Hepatocyte (in vitro differentiated cells): ENCODE results near the gene DTL.
A peak's percentile ranks its signal among the peaks of the same experiment; 100 is the strongest.

ENCODE experiments used
- CTCF ChIP-seq: fragments of 200-600 bp; sonication (generic); IDR thresholded peaks from 2 replicates; pipeline ENCODE4 v1.5.1; 2016; ENCODE audit warnings: antibody characterized with exemption, mild to moderate bottlenecking; ENCODE audit not compliant: poor library complexity
- EZH2 ChIP-seq: fragments of 200-600 bp; sonication (generic); IDR thresholded peaks from 2 replicates; pipeline ENCODE4 v1.6.1; 2016; ENCODE audit warnings: antibody characterized with exemption, mild to moderate bottlenecking, borderline replicate concordance

DNA sequence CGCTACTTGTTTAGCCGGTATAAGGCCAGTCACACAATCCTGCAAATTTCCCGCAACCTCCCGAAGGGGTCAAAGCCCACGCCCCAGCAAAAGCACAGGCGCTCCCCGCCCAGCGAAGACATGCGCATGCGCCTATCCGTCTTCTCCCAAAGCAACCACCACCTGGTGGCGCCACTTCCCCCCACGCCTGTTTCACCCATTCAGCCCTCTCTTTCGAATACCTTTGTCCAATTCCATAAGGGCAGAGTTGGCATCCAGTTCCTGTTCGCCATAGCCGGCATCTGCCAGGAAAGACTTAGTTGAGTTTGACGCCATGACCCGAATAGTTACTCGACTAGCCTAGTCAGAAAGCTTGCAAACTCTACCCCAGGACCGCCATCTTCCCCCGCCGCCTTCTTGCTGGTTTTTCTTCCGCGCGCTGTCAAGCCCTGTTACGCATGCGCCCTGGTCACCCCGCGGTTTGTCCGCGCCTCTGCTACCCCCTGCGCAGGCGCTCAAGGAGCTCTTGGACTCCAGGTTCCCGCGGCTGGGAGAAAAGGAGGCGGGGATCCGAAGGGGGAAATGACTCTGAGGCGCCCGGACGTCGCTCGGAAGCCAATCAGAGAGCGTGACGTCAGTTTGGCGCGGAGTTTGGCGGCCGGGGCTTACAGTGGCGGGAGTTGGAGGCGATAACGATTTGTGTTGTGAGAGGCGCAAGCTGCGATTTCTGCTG lies at the start of gene DTL, which contains the start of gene INTS7:
- TF ChIP-seq CTCF (peak; percentile 99), EZH2 (no peak)
